GM23338 (cell line): ENCODE measurements around the gene DDX39B. TPM values are rescaled to one million over a fixed set of nuclear protein-coding genes. Genes with fewer than 3 reads are reported as not detected.

Experiments
- ATAC-seq: fragments of 200-7000 bp; cut with Tn5 transposase; 3 replicates; pipeline ENCODE4 v1.9.1; 2020
- DNase-seq: peaks from one replicate; pipeline ENCODE4 v3.0.0-alpha.2; 2015; ENCODE audit warnings: low spot score
- H2AFZ ChIP-seq: fragments of 200-600 bp; sonication (generic); 2 replicates; pipeline ENCODE4 v1.8.0; 2016; ENCODE audit warnings: antibody characterized with exemption, mild to moderate bottlenecking, moderate library complexity
- H3F3A ChIP-seq: fragments of 200-600 bp; sonication (generic); replicated peaks from 2 replicates; pipeline ENCODE4 v1.8.0; 2017; ENCODE audit warnings: antibody characterized with exemption, mixed run types, low read depth
- H3K27ac ChIP-seq: fragments of 200-600 bp; sonication (generic); 2 replicates; pipeline ENCODE4 v1.6.1; 2016; ENCODE audit warnings: low read depth
- H3K27me3 ChIP-seq: fragments of 200-600 bp; sonication (generic); 2 replicates; pipeline ENCODE4 v1.8.0; 2016; ENCODE audit warnings: mild to moderate bottlenecking, mixed run types, moderate library complexity; ENCODE audit not compliant: insufficient read depth
- H3K36me3 ChIP-seq: fragments of 200-600 bp; sonication (generic); 2 replicates; pipeline ENCODE4 v1.8.0; 2016; ENCODE audit warnings: mild to moderate bottlenecking; ENCODE audit not compliant: insufficient read depth
- H3K4me1 ChIP-seq: fragments of 200-600 bp; sonication (generic); 2 replicates; pipeline ENCODE4 v1.8.0; 2016; ENCODE audit warnings: mild to moderate bottlenecking, moderate library complexity; ENCODE audit not compliant: insufficient read depth
- H3K4me2 ChIP-seq: fragments of 200-600 bp; sonication (generic); 2 replicates; pipeline ENCODE4 v1.7.1; 2017; ENCODE audit warnings: mixed run types
- H3K4me3 ChIP-seq: fragments of 200-600 bp; sonication (generic); 2 replicates; pipeline ENCODE4 v1.6.1; 2016; ENCODE audit warnings: mixed run types
- H3K79me2 ChIP-seq: fragments of 200-600 bp; sonication (generic); replicated peaks from 2 replicates; pipeline ENCODE4 v1.8.0; 2017; ENCODE audit warnings: mild to moderate bottlenecking; ENCODE audit not compliant: insufficient read depth
- H3K9me2 ChIP-seq: fragments of 200-600 bp; sonication (generic); 2 replicates; pipeline ENCODE4 v1.8.0; 2017; ENCODE audit not compliant: insufficient read depth
- H4K20me1 ChIP-seq: fragments of 200-600 bp; sonication (generic); replicated peaks from 2 replicates; pipeline ENCODE4 v1.8.0; 2017; ENCODE audit warnings: mild to moderate bottlenecking; ENCODE audit not compliant: insufficient read depth
- H3K27ac Mint-ChIP-seq: 2 replicates; pipeline ENCODE4 v1.8.0; 2020; ENCODE audit warnings: inconsistent platforms, mild to moderate bottlenecking, moderate library complexity, mixed read lengths
- H3K27me3 Mint-ChIP-seq: 3 replicates; pipeline ENCODE4 v1.8.0; 2022; ENCODE audit warnings: low read depth, mild to moderate bottlenecking, moderate library complexity, mixed read lengths, inconsistent platforms; ENCODE audit not compliant: insufficient read depth, poor library complexity
- H3K36me3 Mint-ChIP-seq: 3 replicates; pipeline ENCODE4 v1.8.0; 2021; ENCODE audit warnings: low read depth, mild to moderate bottlenecking, inconsistent platforms, moderate library complexity, mixed read lengths
- H3K4me1 Mint-ChIP-seq: 3 replicates; pipeline ENCODE4 v1.8.0; 2020; ENCODE audit warnings: mild to moderate bottlenecking, inconsistent platforms, mixed read lengths
- H3K4me3 Mint-ChIP-seq: 3 replicates; pipeline ENCODE4 v1.8.0; 2021; ENCODE audit warnings: moderate library complexity, mild to moderate bottlenecking, inconsistent platforms, mixed read lengths
- H3K9me3 Mint-ChIP-seq: 3 replicates; pipeline ENCODE4 v1.8.0; 2020; ENCODE audit warnings: moderate library complexity, mild to moderate bottlenecking, inconsistent platforms, mixed read lengths
- CREB1 ChIP-seq: fragments of 250-450 bp; sonication (Bioruptor Pico); IDR thresholded peaks from 2 replicates; pipeline ENCODE4 v1.5.0; 2020; ENCODE audit warnings: low read depth, mild to moderate bottlenecking, moderate library complexity
- EZH2 ChIP-seq: fragments of 200-600 bp; sonication (generic); IDR thresholded peaks from one replicate; pipeline ENCODE4 v1.8.0; 2017; ENCODE audit warnings: antibody characterized with exemption, mild to moderate bottlenecking, low read depth; ENCODE audit not compliant: unreplicated experiment
- EZH2phosphoT487 ChIP-seq: fragments of 200-600 bp; sonication (generic); IDR thresholded peaks from one replicate; pipeline ENCODE4 v1.8.1; 2018; ENCODE audit warnings: antibody characterized with exemption; ENCODE audit not compliant: unreplicated experiment
- JUNB ChIP-seq: IDR thresholded peaks from one replicate; pipeline ENCODE4 v1.6.1; 2016; ENCODE audit warnings: antibody characterized with exemption; ENCODE audit not compliant: unreplicated experiment
- NANOG ChIP-seq: IDR thresholded peaks from 2 replicates; pipeline ENCODE4 v1.6.1; 2016; ENCODE audit warnings: antibody characterized with exemption, borderline replicate concordance
- POLR2AphosphoS5 ChIP-seq: IDR thresholded peaks from 2 replicates; pipeline ENCODE4 v1.6.1; 2016; ENCODE audit warnings: antibody characterized with exemption, low read depth
- REST ChIP-seq: IDR thresholded peaks from one replicate; pipeline ENCODE4 v1.6.1; 2018; ENCODE audit warnings: antibody characterized with exemption; ENCODE audit not compliant: unreplicated experiment
- STAT1 ChIP-seq: IDR thresholded peaks from one replicate; pipeline ENCODE4 v1.6.1; 2016; ENCODE audit warnings: antibody characterized with exemption; ENCODE audit not compliant: unreplicated experiment
- ZNF114 ChIP-seq: fragments of 250-450 bp; sonication (Bioruptor Pico); IDR thresholded peaks from 2 replicates; pipeline ENCODE4 v1.5.0; 2020; ENCODE audit warnings: mild to moderate bottlenecking, moderate library complexity
- ZNF331 ChIP-seq: fragments of 250-450 bp; sonication (Bioruptor Pico); IDR thresholded peaks from 2 replicates; pipeline ENCODE4 v1.5.0; 2020; ENCODE audit warnings: low read depth, mild to moderate bottlenecking, moderate library complexity
- ZNF462 ChIP-seq: fragments of 250-450 bp; sonication (Bioruptor Pico); IDR thresholded peaks from 2 replicates; pipeline ENCODE4 v1.5.0; 2020; ENCODE audit warnings: mild to moderate bottlenecking, moderate library complexity
- polyA plus RNA-seq: library from polyadenylated mRNA; unstranded; fragments of >200 nt; fragmentation: Nextera tagmentation; extraction: Ambion mirVana; gene quantifications from 2 replicates; pipeline ENCODE4 v1.2.1, GENCODE V29; 2016
- total RNA-seq: library from RNA; depleted of rRNA; stranded (reverse); fragments of >200 nt; shearing (Covaris generic); gene quantifications from 2 replicates; pipeline ENCODE4 v1.2.3, GENCODE V29; 2014
- TF ChIP-seq, protein P1 (sequence below): IDR thresholded peaks from 2 replicates; pipeline ENCODE4 v1.6.1; 2016; ENCODE audit warnings: antibody characterized with exemption
- TF ChIP-seq, protein P2 (sequence below), 2 experiments: fragments of 200-600 bp in 1 of 2; sonication (generic) in 1 of 2; conservative IDR thresholded peaks; 2 replicates each; pipeline versions ENCODE4 v1.5.1 to v1.6.1; 2016 to 2017; ENCODE audit warnings: antibody characterized with exemption in 2 of 2, low read depth in 2 of 2, mild to moderate bottlenecking in 2 of 2, moderate library complexity in 1 of 2

Gene DDX39B
- total and polyA plus RNA-seq, 2 experiments from 2014 or later = 341 to 849 TPM

- no peaks in the 10 kb centered on the region for H3K36me3 Mint-ChIP-seq
Measured at GRCh38 chr6:31582230-31582643, 40.4 kb upstream of the DDX39B start, which contains the start of gene LTB. Gene LTB, minus strand, starts transcription at chr6:31582424. Its CDS starts 7 bp downstream, at chr6:31582417.

More at GRCh38 chr6:31582230-31582643, 40.4 kb upstream of the DDX39B start, which contains the start of gene LTB:
- H3K9me3 Mint-ChIP-seq = peaks cover 3% of the 10 kb centered on the region; the same call in 1 of the 3 replicates
- Histone ChIP-seq H3K4me1 (peaks cover 4% of the 10 kb centered on the region; the same call in 1 of the 2 replicates), H2AFZ (peak within 1 kb of the TSS; percentile 99), H3F3A (no peaks in the 10 kb centered on the region), H3K4me2 (peak within 1 kb of the TSS; percentile 96), H3K27me3 (peaks cover 20% of the 10 kb centered on the region), H4K20me1 (no peaks in the 10 kb centered on the region), H3K79me2 (no peaks in the 10 kb centered on the region), H3K4me3 (peak within 1 kb of the TSS; percentile 95), H3K36me3 (no peaks in the 10 kb centered on the region), H3K27ac (no peak within 1 kb of the TSS), H3K9me2 (no peaks in the 10 kb centered on the region)
- peaks cover 34% of the 10 kb centered on the region for H3K27me3 Mint-ChIP-seq
- peak within 1 kb of the TSS; percentile 60; the same call in 1 of the 2 replicates for H3K27ac Mint-ChIP-seq
- peak within 1 kb of the TSS; percentile 95 for H3K4me3 Mint-ChIP-seq
- ATAC-seq (no peak), DNase-seq (no peak)
- H3K4me1 Mint-ChIP-seq = peaks cover 24% of the 10 kb centered on the region
- TF ChIP-seq, protein P1, sequence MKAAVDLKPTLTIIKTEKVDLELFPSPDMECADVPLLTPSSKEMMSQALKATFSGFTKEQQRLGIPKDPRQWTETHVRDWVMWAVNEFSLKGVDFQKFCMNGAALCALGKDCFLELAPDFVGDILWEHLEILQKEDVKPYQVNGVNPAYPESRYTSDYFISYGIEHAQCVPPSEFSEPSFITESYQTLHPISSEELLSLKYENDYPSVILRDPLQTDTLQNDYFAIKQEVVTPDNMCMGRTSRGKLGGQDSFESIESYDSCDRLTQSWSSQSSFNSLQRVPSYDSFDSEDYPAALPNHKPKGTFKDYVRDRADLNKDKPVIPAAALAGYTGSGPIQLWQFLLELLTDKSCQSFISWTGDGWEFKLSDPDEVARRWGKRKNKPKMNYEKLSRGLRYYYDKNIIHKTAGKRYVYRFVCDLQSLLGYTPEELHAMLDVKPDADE = no peak
- TF ChIP-seq NANOG (no peak), POLR2AphosphoS5 (no peak), REST (no peak), EZH2 (no peak), CREB1 (CRISPR knock-in tag) (no peak), EZH2phosphoT487 (no peak), ZNF331 (CRISPR knock-in tag) (no peak), STAT1 (no peak), JUNB (no peak), ZNF114 (CRISPR knock-in tag) (no peak), ZNF462 (no peak)
- TF ChIP-seq, protein P2, sequence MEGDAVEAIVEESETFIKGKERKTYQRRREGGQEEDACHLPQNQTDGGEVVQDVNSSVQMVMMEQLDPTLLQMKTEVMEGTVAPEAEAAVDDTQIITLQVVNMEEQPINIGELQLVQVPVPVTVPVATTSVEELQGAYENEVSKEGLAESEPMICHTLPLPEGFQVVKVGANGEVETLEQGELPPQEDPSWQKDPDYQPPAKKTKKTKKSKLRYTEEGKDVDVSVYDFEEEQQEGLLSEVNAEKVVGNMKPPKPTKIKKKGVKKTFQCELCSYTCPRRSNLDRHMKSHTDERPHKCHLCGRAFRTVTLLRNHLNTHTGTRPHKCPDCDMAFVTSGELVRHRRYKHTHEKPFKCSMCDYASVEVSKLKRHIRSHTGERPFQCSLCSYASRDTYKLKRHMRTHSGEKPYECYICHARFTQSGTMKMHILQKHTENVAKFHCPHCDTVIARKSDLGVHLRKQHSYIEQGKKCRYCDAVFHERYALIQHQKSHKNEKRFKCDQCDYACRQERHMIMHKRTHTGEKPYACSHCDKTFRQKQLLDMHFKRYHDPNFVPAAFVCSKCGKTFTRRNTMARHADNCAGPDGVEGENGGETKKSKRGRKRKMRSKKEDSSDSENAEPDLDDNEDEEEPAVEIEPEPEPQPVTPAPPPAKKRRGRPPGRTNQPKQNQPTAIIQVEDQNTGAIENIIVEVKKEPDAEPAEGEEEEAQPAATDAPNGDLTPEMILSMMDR (conservative IDR thresholded peaks at IDR 0.05; ENCODE audit: low read depth in 2 of 2) = no peak
